ENCODE measurements around the gene OSMR. TPM values are rescaled to one million over a fixed set of nuclear protein-coding genes. Genes with fewer than 3 reads are reported as not detected.

OSMR gene
- total RNA-seq, 2 donors from 2014 or later, result 79.2 to 190 TPM

GRCh38 chr5:38866362-38867031 is 20.7 kb downstream of the OSMR start:
- Histone ChIP-seq H3K27ac (no peak overlapping the region), H3K4me3 (no peak overlapping the region), H3K9me3 (peaks cover 9% of the 10 kb centered on the region), H3K36me3 (peaks cover 6% of the 10 kb centered on the region), H3K27me3 (replicated peaks; ENCODE audit: insufficient read depth) (no peaks in the 10 kb centered on the region), H3K4me1 (ENCODE audit: control insufficient read depth in 1 of 2, low read depth in 2 of 2) (peaks cover 14 to 23% of the 10 kb centered on the region in 2 donors)
- no peak for ATAC-seq (ENCODE audit: insufficient number of reproducible peaks, low FRiP score, low read depth)
- TF ChIP-seq CTCF (IDR thresholded peaks at IDR 0.05), result no peak
- DNase-seq (ENCODE audit: low spot score), result no peak

GRCh38 chr5:38867032-38867398 is 21.2 kb downstream of the OSMR start:
- no peak overlapping the region for H3K4me3 ChIP-seq
- H3K27me3 ChIP-seq (replicated peaks; ENCODE audit: insufficient read depth), result no peaks in the 10 kb centered on the region
- DNase-seq (ENCODE audit: low spot score), result no peak
- ATAC-seq (ENCODE audit: insufficient number of reproducible peaks, low FRiP score, low read depth), result no peak
- peaks cover 14 to 26% of the 10 kb centered on the region in 2 donors for H3K4me1 ChIP-seq (ENCODE audit: control insufficient read depth in 1 of 2, low read depth in 2 of 2)
- no peak for TF ChIP-seq CTCF (IDR thresholded peaks at IDR 0.05)
- H3K36me3 ChIP-seq, result peaks cover 6% of the 10 kb centered on the region
- no peak overlapping the region for H3K27ac ChIP-seq
- H3K9me3 ChIP-seq, result peaks cover 9% of the 10 kb centered on the region

- H3K9me3 ChIP-seq, result peaks cover 9% of the 10 kb centered on the region
- H3K4me3 ChIP-seq, result no peak overlapping the region
- DNase-seq (ENCODE audit: low spot score) (no peak), ATAC-seq (ENCODE audit: insufficient number of reproducible peaks, low FRiP score, low read depth) (no peak)
- H3K27me3 ChIP-seq (replicated peaks; ENCODE audit: insufficient read depth), result no peaks in the 10 kb centered on the region
- H3K4me1 ChIP-seq (ENCODE audit: control insufficient read depth in 1 of 2, low read depth in 2 of 2), result peaks cover 14 to 29% of the 10 kb centered on the region in 2 donors
- peaks cover 6% of the 10 kb centered on the region for H3K36me3 ChIP-seq
- H3K27ac ChIP-seq, result no peak overlapping the region
- TF ChIP-seq CTCF (IDR thresholded peaks at IDR 0.05), result no peak
These were observed 21.6 kb downstream of the OSMR start for GRCh38 chr5:38867416-38867815.

- H3K27ac ChIP-seq, result peak overlapping the region in 1 of 2 donors; percentile 7
- H3K9me3 ChIP-seq, result no peaks in the 10 kb centered on the region
- peaks cover 18 to 35% of the 10 kb centered on the region in 2 donors for H3K4me1 ChIP-seq (ENCODE audit: control insufficient read depth in 1 of 2, low read depth in 2 of 2)
- H3K4me3 ChIP-seq, result no peak overlapping the region
- H3K36me3 ChIP-seq, result no peaks in the 10 kb centered on the region
- no peaks in the 10 kb centered on the region for H3K27me3 ChIP-seq (replicated peaks; ENCODE audit: insufficient read depth)
- ATAC-seq (ENCODE audit: insufficient number of reproducible peaks, low FRiP score, low read depth) (no peak), DNase-seq (ENCODE audit: low spot score) (no peak)
- TF ChIP-seq CTCF (IDR thresholded peaks at IDR 0.05), result no peak
These were observed 24.8 kb downstream of the OSMR start for GRCh38 chr5:38870595-38870994.

GRCh38 chr5:38871058-38871605 is 25.3 kb downstream of the OSMR start:
- H3K27ac ChIP-seq, result peak overlapping the region in 1 of 2 donors; percentile 41
- no peaks in the 10 kb centered on the region for H3K9me3 ChIP-seq
- ATAC-seq (ENCODE audit: insufficient number of reproducible peaks, low FRiP score, low read depth) (no peak), DNase-seq (ENCODE audit: low spot score) (no peak)
- H3K36me3 ChIP-seq, result no peaks in the 10 kb centered on the region
- H3K4me1 ChIP-seq (ENCODE audit: control insufficient read depth in 1 of 2, low read depth in 2 of 2), result peaks cover 18 to 34% of the 10 kb centered on the region in 2 donors
- no peaks in the 10 kb centered on the region for H3K27me3 ChIP-seq (replicated peaks; ENCODE audit: insufficient read depth)
- TF ChIP-seq CTCF (IDR thresholded peaks at IDR 0.05), result no peak
- no peak overlapping the region for H3K4me3 ChIP-seq
